Endothelial cell of umbilical vein (primary cell): Measurements from ENCODE around the gene INO80B. TPM values are rescaled to one million over a fixed set of nuclear protein-coding genes. Genes with fewer than 3 reads are reported as not detected.

Experiments
- BruUV-seq: library from RNA; stranded (reverse); fragments of 400-500 nt; replicated peaks from 2 replicates; lab custom pipeline; 2021; lab: Mats Ljungman, UMichigan
- CTCF ChIA-PET: fragments of 300-600, 350-600 bp; sonication (Branson Sonifier 250); formaldehyde crosslinking; loops from one replicate; lab custom pipeline; 2021; ENCODE audit warnings: antibody characterized with exemption, inconsistent platforms; lab: Charles Lee
- POLR2A ChIA-PET: fragments of 300-600, 350-600 bp; sonication (Branson Sonifier 250); formaldehyde crosslinking; loops from one replicate; lab custom pipeline; 2021; ENCODE audit warnings: antibody characterized with exemption, inconsistent platforms; lab: Charles Lee
- DNase-seq: peaks from one replicate; pipeline ENCODE4 v3.0.0-alpha.2; 2011; ENCODE audit warnings: low read depth, low spot score
- FAIRE-seq: peaks from 2 replicates; lab custom pipeline; 2011; peaks lifted over from hg19 to GRCh38; lab: Jason Lieb, UNC
- H2AFZ ChIP-seq: 2 replicates; pipeline ENCODE4 v1.6.0; 2012; ENCODE audit warnings: low read depth, low read length, control low read depth, inconsistent platforms
- H3K27ac ChIP-seq: 2 replicates; pipeline ENCODE4 v1.5.1; 2011; ENCODE audit warnings: low read depth, mild to moderate bottlenecking, control low read depth, low read length, moderate library complexity; ENCODE audit not compliant: insufficient read depth
- H3K27me3 ChIP-seq, 2 experiments: 2 replicates each; pipeline versions ENCODE4 v1.6.0 to v1.6.1; 2011; ENCODE audit warnings: low read length in 2 of 2, mixed read lengths in 1 of 2; ENCODE audit not compliant: control insufficient read depth in 2 of 2, insufficient read depth in 2 of 2
- H3K36me3 ChIP-seq, 2 experiments: 2 replicates in 1 of 2; 3 replicates in 1 of 2; pipeline ENCODE4 v1.5.1; 2011; ENCODE audit warnings: low read length in 2 of 2, mild to moderate bottlenecking in 1 of 2, moderate library complexity in 1 of 2; ENCODE audit not compliant: control insufficient read depth in 2 of 2, insufficient read depth in 2 of 2; ENCODE audit errors: extremely low read depth in 1 of 2
- H3K4me1 ChIP-seq: 3 replicates; pipeline ENCODE4 v1.5.1; 2011; ENCODE audit warnings: mild to moderate bottlenecking, low read length; ENCODE audit not compliant: control insufficient read depth, insufficient read depth; ENCODE audit errors: extremely low read depth
- H3K4me2 ChIP-seq: 2 replicates; pipeline ENCODE4 v1.6.1; 2011; ENCODE audit warnings: low read length, control low read depth, mixed read lengths; ENCODE audit not compliant: insufficient read depth
- H3K4me3 ChIP-seq, 3 experiments: fragments of 200-600 bp in 1 of 3; sonication (generic), shearing (Covaris generic) in 1 of 3; replicated peaks in 1 of 3; 2 replicates each; pipeline ENCODE4 v1.5.1; 2011 to 2016; ENCODE audit warnings: control low read depth in 3 of 3, low read length in 3 of 3, mild to moderate bottlenecking in 2 of 3, inconsistent platforms in 1 of 3, low read depth in 1 of 3, moderate library complexity in 1 of 3; ENCODE audit not compliant: insufficient read depth in 1 of 3
- H3K79me2 ChIP-seq: 2 replicates; pipeline ENCODE4 v1.6.0; 2012; ENCODE audit warnings: low read length, inconsistent platforms; ENCODE audit not compliant: control insufficient read depth, insufficient read depth
- H3K9ac ChIP-seq: replicated peaks from 2 replicates; pipeline ENCODE3; 2011; ENCODE audit warnings: low read length, control low read depth; ENCODE audit not compliant: insufficient read depth; ENCODE audit errors: extremely low read depth
- H3K9me1 ChIP-seq: replicated peaks from 3 replicates; pipeline ENCODE4 v1.6.0; 2011; ENCODE audit warnings: mild to moderate bottlenecking, low read length; ENCODE audit not compliant: control insufficient read depth, insufficient read depth; ENCODE audit errors: extremely low read depth
- H3K9me3 ChIP-seq: replicated peaks from 2 replicates; pipeline ENCODE4 v1.5.1; 2012; ENCODE audit warnings: low read length, inconsistent platforms; ENCODE audit not compliant: control insufficient read depth, insufficient read depth
- H4K20me1 ChIP-seq: replicated peaks from 2 replicates; pipeline ENCODE3; 2011; ENCODE audit warnings: mild to moderate bottlenecking, low read length; ENCODE audit not compliant: control insufficient read depth, insufficient read depth; ENCODE audit errors: extremely low read depth
- EZH2 ChIP-seq: IDR thresholded peaks from 2 replicates; pipeline ENCODE4 v1.6.1; 2012; ENCODE audit warnings: borderline replicate concordance, low read depth, mild to moderate bottlenecking, moderate library complexity, low read length, inconsistent platforms; ENCODE audit not compliant: severe bottlenecking
- FOS ChIP-seq: IDR thresholded peaks from 2 replicates; pipeline ENCODE4 v1.6.1; 2011; ENCODE audit warnings: mild to moderate bottlenecking, low read length, moderate library complexity, borderline replicate concordance; ENCODE audit not compliant: insufficient read depth
- GATA2 ChIP-seq: IDR thresholded peaks from 2 replicates; pipeline ENCODE4 v1.7.0; 2011; ENCODE audit warnings: low read depth, mild to moderate bottlenecking, moderate library complexity, mixed read lengths, low read length; ENCODE audit not compliant: insufficient read length, insufficient read depth
- JUN ChIP-seq: IDR thresholded peaks from 2 replicates; pipeline ENCODE4 v1.6.1; 2011; ENCODE audit warnings: borderline replicate concordance, low read depth; ENCODE audit not compliant: insufficient read length, insufficient read depth
- MYC ChIP-seq: IDR thresholded peaks from one replicate; pipeline ENCODE4 v1.6.1; 2011; ENCODE audit warnings: mild to moderate bottlenecking, low read depth, low read length
- POLR2A ChIP-seq: IDR thresholded peaks from 2 replicates; pipeline ENCODE4 v1.6.1; 2012; ENCODE audit warnings: low read depth, mild to moderate bottlenecking, control low read depth, low read length
- POLR2AphosphoS5 ChIP-seq: IDR thresholded peaks from 2 replicates; pipeline ENCODE4 v1.6.1; 2012; ENCODE audit warnings: low read depth, mild to moderate bottlenecking, control low read depth, low read length, moderate library complexity; ENCODE audit not compliant: insufficient read depth
- dilution Hi-C: fragments of 300-500 bp; cut with MboI; formaldehyde crosslinking; loops from one replicate; pipeline ENCODE4 v1.15.0; 2019; ENCODE audit warnings: low sequenced_read_pairs; ENCODE audit not compliant: extremely low pct_ligation_motif_present
- intact Hi-C: fragments of 100-400 bp; cut with micrococcal nuclease; formaldehyde crosslinking; loops from one replicate; pipeline ENCODE4 v1.10.0; 2022
- polyA plus RNA-seq, 4 experiments: library from polyadenylated mRNA; depleted of rRNA in 3 of 4; stranded (reverse) in 3 of 4; unstranded in 1 of 4; fragments of >200 nt; gene quantifications; 2 replicates each; pipeline versions ENCODE4 v1.2.1 to v1.2.3, GENCODE V29; 2011 to 2012; ENCODE audit warnings: missing spikeins in 1 of 4
- total RNA-seq: library from RNA; stranded (reverse); gene quantifications from 2 replicates; pipeline ENCODE4 v1.2.3, GENCODE V29; 2021
- TF ChIP-seq, protein P1 (sequence below), 2 donors: IDR thresholded peaks; 1 replicate in 1 of 2; 2 replicates in 1 of 2; pipeline ENCODE4 v1.5.1; 2011; ENCODE audit warnings: low read length in 2 of 2, mild to moderate bottlenecking in 2 of 2, moderate library complexity in 2 of 2, control low read depth in 1 of 2, inconsistent platforms in 1 of 2, low read depth in 1 of 2; ENCODE audit not compliant: insufficient read depth in 1 of 2; ENCODE audit errors: extremely low read depth in 1 of 2
- TF ChIP-seq, protein P2 (sequence below): IDR thresholded peaks from 2 replicates; pipeline ENCODE4 v1.6.1; 2011; ENCODE audit not compliant: insufficient read depth, insufficient read length

INO80B gene
- total and polyA plus RNA-seq, 2 donors (not counting 3 experiments of a cell fraction or from before 2014, with no cell fraction given) = 15.1 to 24.2 TPM

DNA sequence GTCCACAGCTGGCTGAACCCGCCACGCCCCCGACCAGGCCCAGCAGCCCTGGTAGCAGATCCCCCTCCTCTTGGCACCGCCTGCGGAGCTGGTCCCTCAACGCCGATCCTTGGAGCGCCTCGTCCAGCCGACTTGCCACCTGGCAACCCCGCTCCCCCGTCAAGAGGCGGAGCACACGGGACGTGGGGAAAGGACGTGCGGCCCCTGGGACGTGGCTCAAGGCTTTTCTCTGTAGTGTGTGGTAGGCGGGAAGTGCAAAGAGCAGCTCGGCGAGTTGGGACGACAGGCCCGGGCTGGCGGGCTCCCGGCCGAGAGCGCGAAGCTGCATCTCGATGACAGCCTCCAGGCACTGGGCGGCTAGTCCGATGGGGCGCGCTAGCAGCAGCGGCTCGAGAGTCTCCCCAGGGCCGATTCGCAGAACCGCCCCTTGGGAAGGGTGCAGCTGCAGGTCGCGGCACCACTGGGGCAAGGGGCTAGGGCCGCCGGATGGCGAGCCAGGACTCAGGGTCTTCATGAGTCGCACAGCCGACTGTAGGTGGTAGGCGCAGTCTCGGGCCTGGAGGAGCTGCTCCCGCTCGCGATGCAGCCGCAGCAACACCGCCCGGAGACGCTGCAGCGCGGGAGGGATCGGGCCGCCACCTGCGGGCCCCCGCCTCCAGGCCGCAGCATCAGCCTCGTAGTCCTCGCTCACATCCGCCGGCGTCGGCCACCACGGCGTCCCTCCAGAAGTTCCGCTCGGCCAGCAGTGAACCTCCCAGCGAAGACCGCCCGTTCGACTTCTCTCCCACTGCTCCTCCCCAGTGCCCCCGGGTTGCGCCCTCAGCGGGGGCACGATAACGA is 27.3 kb downstream of the INO80B start:
- intact Hi-C loops = loop anchor here (1.0 kb wide), 3 partner anchors 10 to 67 kb away; partner anchors contain the start of genes MRPL53 and WBP1
- peak; percentile 50 for FAIRE-seq
- BruUV-seq = no TSS peak

More for the DNA sequence above, 27.3 kb downstream of the INO80B start:
- Histone ChIP-seq H3K27ac (peak overlapping the region; percentile 36), H3K79me2 (peaks cover 16% of the 10 kb centered on the region), H2AFZ (peak overlapping the region; percentile 81), H3K27me3 (no peaks in the 10 kb centered on the region), H3K4me1 (peaks cover 13% of the 10 kb centered on the region), H4K20me1 (no peaks in the 10 kb centered on the region), H3K4me2 (peak overlapping the region; percentile 68), H3K9me3 (no peaks in the 10 kb centered on the region), H3K9ac (peak overlapping the region; percentile 68), H3K4me3 (peak overlapping the region; percentile 6 to 79 (median 66)), H3K9me1 (no peaks in the 10 kb centered on the region), H3K36me3 (peaks cover 0 to 3% of the 10 kb centered on the region in 2 experiments)
- ChIA-PET CTCF (interaction anchor here (0.8 to 5.6 kb wide), 21 partner anchors 10 to 232 kb away, joined by 3 to 82 read pairs (median 5); partner anchors contain the start of genes AUP1, DQX1, HTRA2 and INO80B), POLR2A (interaction anchor here (0.6 kb wide), 1 partner anchor 706 kb away, joined by 19 read pairs; no protein-coding TSS in a partner anchor)
- dilution Hi-C loops = no loop called here
- DNase-seq = no peak
- no peak for TF ChIP-seq MYC
- no peak for TF ChIP-seq POLR2AphosphoS5
- no peak for TF ChIP-seq GATA2
- no peak for TF ChIP-seq JUN
- no peak for TF ChIP-seq POLR2A
- TF ChIP-seq EZH2 = no peak
- TF ChIP-seq, protein P1, sequence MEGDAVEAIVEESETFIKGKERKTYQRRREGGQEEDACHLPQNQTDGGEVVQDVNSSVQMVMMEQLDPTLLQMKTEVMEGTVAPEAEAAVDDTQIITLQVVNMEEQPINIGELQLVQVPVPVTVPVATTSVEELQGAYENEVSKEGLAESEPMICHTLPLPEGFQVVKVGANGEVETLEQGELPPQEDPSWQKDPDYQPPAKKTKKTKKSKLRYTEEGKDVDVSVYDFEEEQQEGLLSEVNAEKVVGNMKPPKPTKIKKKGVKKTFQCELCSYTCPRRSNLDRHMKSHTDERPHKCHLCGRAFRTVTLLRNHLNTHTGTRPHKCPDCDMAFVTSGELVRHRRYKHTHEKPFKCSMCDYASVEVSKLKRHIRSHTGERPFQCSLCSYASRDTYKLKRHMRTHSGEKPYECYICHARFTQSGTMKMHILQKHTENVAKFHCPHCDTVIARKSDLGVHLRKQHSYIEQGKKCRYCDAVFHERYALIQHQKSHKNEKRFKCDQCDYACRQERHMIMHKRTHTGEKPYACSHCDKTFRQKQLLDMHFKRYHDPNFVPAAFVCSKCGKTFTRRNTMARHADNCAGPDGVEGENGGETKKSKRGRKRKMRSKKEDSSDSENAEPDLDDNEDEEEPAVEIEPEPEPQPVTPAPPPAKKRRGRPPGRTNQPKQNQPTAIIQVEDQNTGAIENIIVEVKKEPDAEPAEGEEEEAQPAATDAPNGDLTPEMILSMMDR (IDR thresholded peaks at IDR 0.05; ENCODE audit: extremely low read depth in 1 of 2, insufficient read depth in 1 of 2, low read depth in 1 of 2, low read length in 2 of 2) = no peak
- no peak for TF ChIP-seq FOS
- TF ChIP-seq, protein P2, sequence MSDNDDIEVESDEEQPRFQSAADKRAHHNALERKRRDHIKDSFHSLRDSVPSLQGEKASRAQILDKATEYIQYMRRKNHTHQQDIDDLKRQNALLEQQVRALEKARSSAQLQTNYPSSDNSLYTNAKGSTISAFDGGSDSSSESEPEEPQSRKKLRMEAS = no peak
